GM18520 (cell line): ENCODE data around the gene EML1.
A peak's percentile ranks its signal among the peaks of the same experiment; 100 is the strongest.

Experiments used
- ATAC-seq: cut with Tn5 transposase; IDR thresholded peaks from one replicate; pipeline ENCODE4 v1.9.1; 2021; ENCODE audit not compliant: unreplicated experiment

EML1 gene

DNA sequence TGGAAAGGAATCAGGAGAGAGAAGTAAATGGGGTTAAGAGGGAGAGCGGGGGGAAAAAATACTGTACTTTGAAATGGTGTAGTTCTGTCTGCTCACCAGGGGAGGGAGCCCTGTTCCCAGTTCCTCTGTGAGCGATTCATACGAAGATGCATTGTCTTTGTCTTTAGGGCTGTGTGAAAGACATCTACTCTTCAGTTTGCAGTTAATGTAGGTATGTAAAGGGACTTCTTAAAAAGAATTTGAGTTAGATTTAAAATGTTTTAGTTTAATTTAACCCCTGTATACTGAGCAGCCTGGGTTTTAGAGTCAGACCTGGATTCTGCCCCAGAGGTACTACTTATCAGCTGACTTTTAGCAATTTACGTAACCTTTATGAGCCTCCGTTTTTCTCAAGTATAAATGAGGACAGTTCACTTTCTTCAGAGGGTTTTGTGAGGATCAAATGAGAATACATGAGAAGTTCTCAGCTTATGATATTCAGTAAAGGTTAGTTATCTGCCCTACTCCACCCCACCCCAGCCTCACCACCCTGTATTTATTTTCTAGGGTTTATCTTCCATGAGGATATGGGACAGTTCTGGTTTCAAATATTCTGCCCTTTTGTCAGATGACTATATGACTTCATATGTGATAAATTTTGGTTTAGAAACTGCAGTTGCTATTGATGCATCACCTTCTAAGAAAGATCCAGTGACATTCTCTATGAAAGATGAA, 189.5 kb downstream of the EML1 start:
- ATAC-seq: peak; percentile 50

DNA sequence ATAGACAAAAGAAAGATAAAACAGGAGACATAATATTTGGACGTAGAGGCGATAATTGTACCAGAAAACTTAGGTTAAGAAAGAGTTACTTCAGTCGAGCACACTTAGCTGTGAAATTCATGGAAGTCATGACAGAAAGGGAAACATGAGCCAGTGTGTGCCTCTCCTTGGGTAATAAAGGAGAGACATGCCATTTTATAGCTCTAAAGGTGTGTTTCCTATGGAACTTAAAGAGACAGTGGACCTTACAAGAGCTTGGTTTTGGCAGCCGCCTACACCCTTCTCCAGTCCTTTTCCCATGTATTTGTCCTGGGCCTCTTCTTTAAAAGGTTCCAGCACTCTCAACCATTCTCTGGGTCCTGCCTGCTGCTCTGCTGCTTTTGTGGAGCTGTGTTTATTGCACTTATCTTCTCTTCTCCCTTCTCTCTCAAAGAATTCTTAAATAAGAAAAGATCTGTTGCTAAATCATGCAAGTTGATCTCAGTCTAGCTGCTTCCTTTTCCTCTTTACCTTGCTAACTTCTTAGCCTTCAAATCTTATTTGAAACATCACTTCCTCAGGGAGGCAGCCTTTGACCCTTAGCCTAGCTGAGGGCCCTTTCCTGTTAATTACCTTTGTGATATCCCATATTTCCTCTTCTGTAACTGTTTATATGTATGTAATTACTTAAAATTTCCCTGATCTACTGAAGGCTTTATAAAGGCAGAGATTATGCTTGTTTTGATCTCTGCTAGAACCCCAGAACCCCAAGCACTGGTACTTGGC, 190.2 kb downstream of the EML1 start:
- no peak for ATAC-seq

DNA sequence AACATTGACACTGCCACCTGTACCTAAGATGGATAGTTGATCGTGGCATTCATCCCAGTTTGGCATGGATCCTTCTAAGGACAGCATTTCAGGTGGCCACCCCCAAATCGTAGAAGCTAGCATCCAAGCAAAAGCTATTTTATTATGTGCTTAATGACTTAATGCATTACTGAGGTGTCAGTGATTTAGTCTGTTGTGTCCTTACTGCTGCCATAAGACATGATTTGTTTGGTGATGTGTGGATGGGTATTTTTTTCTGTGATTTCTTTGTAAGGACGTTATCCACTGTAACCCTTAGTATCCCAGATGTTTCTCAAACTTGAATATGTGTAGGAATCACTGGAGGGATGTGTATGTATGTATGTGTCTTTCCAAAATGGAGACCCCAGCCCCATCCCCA, 190.8 kb downstream of the EML1 start:
- ATAC-seq: no peak

DNA sequence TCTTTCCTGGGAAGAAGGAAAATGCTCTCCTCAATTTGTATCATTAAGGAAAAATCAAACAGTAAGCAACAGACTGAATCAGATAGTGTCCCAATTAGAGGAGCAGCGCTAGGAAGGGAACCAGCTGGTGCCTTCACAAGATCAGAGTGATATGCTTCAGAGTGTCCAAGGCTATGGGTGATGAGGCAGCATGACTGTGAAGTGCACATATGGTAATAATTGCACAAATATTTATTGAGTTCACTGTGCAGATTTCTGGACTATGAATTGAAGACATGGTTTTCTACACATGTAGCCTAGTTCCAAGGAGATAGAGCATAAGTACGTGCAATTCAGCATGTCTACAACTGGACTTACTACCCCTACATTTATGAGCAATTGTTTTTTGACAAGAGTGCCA, 193.2 kb downstream of the EML1 start:
- no peak for ATAC-seq

DNA sequence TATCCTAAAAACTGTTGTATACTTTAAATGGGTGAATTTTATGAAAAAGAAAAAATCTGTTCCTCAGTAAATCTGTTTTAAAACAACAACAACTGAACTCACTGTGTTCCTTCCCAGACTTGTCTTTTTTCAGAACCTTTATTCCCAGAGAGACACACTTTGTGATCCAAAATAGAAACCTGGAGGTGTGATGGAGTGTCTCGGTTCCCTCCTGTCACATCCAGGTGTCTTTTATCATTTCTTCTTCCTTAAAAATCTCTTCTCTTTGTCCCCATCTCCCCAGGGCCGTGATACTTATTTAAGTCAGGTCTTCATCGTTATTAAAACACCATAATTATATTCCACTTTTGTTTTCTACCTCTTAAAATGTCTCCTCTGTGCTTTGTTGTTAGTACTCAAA, 195.8 kb downstream of the EML1 start:
- no peak for ATAC-seq

DNA sequence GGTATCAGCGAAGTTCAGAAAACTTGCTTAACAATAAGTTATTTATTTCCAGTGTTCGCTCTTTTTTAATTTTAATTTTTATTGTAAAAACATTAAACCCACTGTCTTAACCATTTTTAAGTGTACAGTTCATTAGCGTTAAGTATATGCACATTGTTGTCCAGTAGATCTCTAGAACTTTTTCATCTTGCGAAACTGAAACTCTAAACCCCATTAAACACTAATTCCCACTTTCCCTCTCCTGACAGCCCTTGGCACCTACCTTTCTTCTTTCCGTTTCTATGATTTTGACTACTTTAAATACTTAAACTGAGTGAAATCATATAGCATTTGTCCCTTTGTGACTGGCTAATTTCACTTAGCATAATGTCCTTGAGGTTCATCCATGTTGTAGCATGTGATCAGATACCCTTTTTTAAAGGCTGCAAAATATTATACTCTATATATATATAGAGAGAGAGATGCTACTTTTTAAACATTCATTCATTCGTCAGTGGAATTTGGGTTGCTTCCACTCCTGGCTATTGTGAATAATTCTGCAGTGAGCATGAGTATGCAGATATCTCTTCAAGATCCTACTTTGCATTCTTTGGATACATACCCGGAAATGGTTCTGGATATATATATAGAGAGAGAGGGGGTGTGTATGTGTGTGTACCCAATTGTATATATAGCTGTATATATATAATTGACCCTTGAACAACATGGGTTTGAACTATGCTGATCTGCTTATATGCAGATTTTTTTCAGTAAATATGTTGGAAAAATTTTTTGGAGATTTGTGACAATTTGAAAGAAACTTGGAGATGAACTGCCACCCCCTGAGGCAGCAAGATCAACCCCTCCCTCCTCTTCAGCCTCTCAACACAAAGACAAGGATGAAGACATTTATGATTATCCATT, 197.3 kb downstream of the EML1 start:
- ATAC-seq: no peak

DNA sequence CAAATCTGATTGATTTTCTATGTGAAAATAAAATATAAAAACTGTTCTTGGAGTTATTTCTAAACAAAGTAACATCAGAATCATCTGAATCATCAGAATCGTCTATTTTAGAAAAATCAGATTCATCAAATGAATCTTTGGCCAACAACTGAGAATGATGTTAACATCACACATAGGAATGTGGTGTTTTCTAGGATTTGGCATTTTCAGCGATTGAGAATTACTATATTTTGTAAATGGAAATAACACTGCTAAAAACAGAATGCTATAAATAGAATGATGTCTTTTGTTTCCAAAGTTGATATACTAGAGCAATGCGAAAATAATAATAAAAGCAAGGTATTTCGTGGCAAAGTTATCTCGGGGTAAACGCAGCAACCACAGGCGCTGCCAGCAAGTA, 198.1 kb downstream of the EML1 start:
- ATAC-seq: no peak
